HEK293T (cell line): Measurements from ENCODE around the gene URAD.

Source experiments
- BHLHE40 ChIP-seq: fragments of 450-650 bp; IDR thresholded peaks from 2 replicates; pipeline ENCODE4 v1.6.1; 2016; ENCODE audit warnings: mild to moderate bottlenecking, moderate library complexity, borderline replicate concordance
- ELF4 ChIP-seq: fragments of 450-650 bp; IDR thresholded peaks from 2 replicates; pipeline ENCODE4 v1.6.1; 2017; ENCODE audit warnings: antibody characterized with exemption
- FOXA1 ChIP-seq: fragments of 450-650 bp; IDR thresholded peaks from 2 replicates; pipeline ENCODE4 v1.6.1; 2016; ENCODE audit warnings: mild to moderate bottlenecking
- FOXK2 ChIP-seq: fragments of 450-650 bp; IDR thresholded peaks from 2 replicates; pipeline ENCODE4 v1.6.1; 2016; ENCODE audit warnings: mild to moderate bottlenecking
- FOXM1 ChIP-seq: fragments of 450-650 bp; IDR thresholded peaks from 2 replicates; pipeline ENCODE4 v1.6.1; 2017; ENCODE audit warnings: mild to moderate bottlenecking, borderline replicate concordance
- HDGF ChIP-seq: fragments of 450-650 bp; IDR thresholded peaks from 2 replicates; pipeline ENCODE4 v1.6.1; 2017; ENCODE audit warnings: antibody characterized with exemption, borderline replicate concordance
- L3MBTL2 ChIP-seq: fragments of 450-650 bp; conservative IDR thresholded peaks from 2 replicates; pipeline ENCODE4 v1.6.1; 2016; ENCODE audit warnings: mild to moderate bottlenecking
- LEF1 ChIP-seq: fragments of 450-650 bp; IDR thresholded peaks from 2 replicates; pipeline ENCODE4 v1.6.1; 2017; ENCODE audit warnings: mild to moderate bottlenecking, borderline replicate concordance
- NFRKB ChIP-seq: fragments of 450-650 bp; IDR thresholded peaks from 2 replicates; pipeline ENCODE4 v1.6.1; 2016; ENCODE audit warnings: mild to moderate bottlenecking, moderate library complexity
- PKNOX1 ChIP-seq: fragments of 450-650 bp; IDR thresholded peaks from 2 replicates; pipeline ENCODE4 v1.6.1; 2016
- SP1 ChIP-seq: fragments of 450-650 bp; IDR thresholded peaks from 2 replicates; pipeline ENCODE4 v1.6.1; 2017
- SUZ12 ChIP-seq: fragments of 450-650 bp; IDR thresholded peaks from 2 replicates; pipeline ENCODE4 v1.6.1; 2016; ENCODE audit warnings: mild to moderate bottlenecking
- ZNF384 ChIP-seq: fragments of 450-650 bp; IDR thresholded peaks from 2 replicates; pipeline ENCODE4 v1.6.1; 2016

- TF ChIP-seq HDGF (no peak), ELF4 (no peak), FOXK2 (no peak), SP1 (no peak), FOXM1 (no peak), BHLHE40 (no peak), LEF1 (no peak), ZNF384 (no peak), FOXA1 (no peak), L3MBTL2 (no peak), SUZ12 (no peak), PKNOX1 (no peak), NFRKB (no peak)
Observed at GRCh38 chr13:28010046-28010445, 21.6 kb upstream of the URAD start.
